Lung (tissue), 12 donors: Measurements from ENCODE around the gene PSMB2. TPM values are rescaled to one million over a fixed set of nuclear protein-coding genes. Genes with fewer than 3 reads are reported as not detected.
A peak's percentile ranks its signal among the peaks of the same experiment; 100 is the strongest.

Experiments used
- ATAC-seq: fragments of 200-7000 bp; cut with Tn5 transposase; one replicate; pipeline ENCODE4 v1.9.1; 2020; ENCODE audit warnings: moderate number of reproducible peaks; ENCODE audit not compliant: insufficient read depth, low FRiP score
- DNase-seq, 3 donors: peaks; one replicate each; pipeline ENCODE4 v3.0.0-alpha.2; 2013 to 2017
- H3K27ac ChIP-seq, 2 donors: one replicate each; pipeline ENCODE4 v1.5.1; 2013; ENCODE audit warnings: mild to moderate bottlenecking in 2 of 2, moderate library complexity in 2 of 2, control low read depth in 1 of 2, inconsistent platforms in 1 of 2, low read depth in 1 of 2, low read length in 1 of 2
- H3K27me3 ChIP-seq, 3 donors: one replicate each; pipeline ENCODE4 v1.5.1; 2013; ENCODE audit warnings: low read length in 2 of 3; ENCODE audit not compliant: control insufficient read depth in 3 of 3, insufficient read depth in 3 of 3
- H3K36me3 ChIP-seq, 4 donors: one replicate each; pipeline ENCODE4 v1.5.1; 2013; ENCODE audit warnings: low read length in 4 of 4, mild to moderate bottlenecking in 1 of 4, moderate library complexity in 1 of 4; ENCODE audit not compliant: control insufficient read depth in 4 of 4, insufficient read depth in 4 of 4
- H3K4me1 ChIP-seq, 5 donors: one replicate each; pipeline ENCODE4 v1.5.1; 2013; ENCODE audit warnings: low read length in 5 of 5, mild to moderate bottlenecking in 2 of 5, moderate library complexity in 1 of 5; ENCODE audit not compliant: control insufficient read depth in 5 of 5, insufficient read depth in 5 of 5
- H3K4me3 ChIP-seq: one replicate; pipeline ENCODE4 v1.5.1; 2013; ENCODE audit warnings: mild to moderate bottlenecking, control low read depth, moderate library complexity
- H3K9ac ChIP-seq, 2 donors: one replicate each; pipeline ENCODE4 v1.5.1; 2013; ENCODE audit warnings: low read length in 2 of 2, control low read depth in 1 of 2; ENCODE audit not compliant: insufficient read depth in 1 of 2
- H3K9me3 ChIP-seq, 4 donors: one replicate each; pipeline ENCODE4 v1.5.1; 2013; ENCODE audit warnings: low read length in 3 of 4, mild to moderate bottlenecking in 1 of 4, moderate library complexity in 1 of 4; ENCODE audit not compliant: control insufficient read depth in 4 of 4, insufficient read depth in 3 of 4
- WGBS, 2 donors: extraction: QIAGEN DNeasy Blood & Tissue Kit; methylation state at CpG; one replicate each; pipeline ENCODE4 v1.1.7; 2013; 5-methylcytosine and 5-hydroxymethylcytosine counted together
- polyA plus RNA-seq, 2 donors: library from polyadenylated mRNA; stranded (reverse); fragments of 200-250 nt; gene quantifications; one replicate each; pipeline ENCODE4 v1.2.1, GENCODE V29; 2013
- total RNA-seq, 2 donors: library from RNA; depleted of rRNA in 1 of 2; stranded (reverse); fragments of >200 nt in 1 of 2; gene quantifications; one replicate each; pipeline ENCODE4 v1.2.1, GENCODE V29; 2014 to 2021
- TF ChIP-seq, protein P1 (sequence below): IDR thresholded peaks from 2 replicates; pipeline ENCODE4 v1.5.1; 2012; ENCODE audit warnings: mild to moderate bottlenecking; ENCODE audit errors: control extremely low read depth, extremely low read depth
- donor health status: control.
- donor health status: control.
- donor health status: Bipolar disorder and iron deficiency.
- donor health status: healthy.
- donor health status: DM: yes; HTN: yes; CAD: no.

PSMB2 gene
- total and polyA plus RNA-seq, 4 donors: 32.0 to 59.2 (median 57.8) TPM

DNA sequence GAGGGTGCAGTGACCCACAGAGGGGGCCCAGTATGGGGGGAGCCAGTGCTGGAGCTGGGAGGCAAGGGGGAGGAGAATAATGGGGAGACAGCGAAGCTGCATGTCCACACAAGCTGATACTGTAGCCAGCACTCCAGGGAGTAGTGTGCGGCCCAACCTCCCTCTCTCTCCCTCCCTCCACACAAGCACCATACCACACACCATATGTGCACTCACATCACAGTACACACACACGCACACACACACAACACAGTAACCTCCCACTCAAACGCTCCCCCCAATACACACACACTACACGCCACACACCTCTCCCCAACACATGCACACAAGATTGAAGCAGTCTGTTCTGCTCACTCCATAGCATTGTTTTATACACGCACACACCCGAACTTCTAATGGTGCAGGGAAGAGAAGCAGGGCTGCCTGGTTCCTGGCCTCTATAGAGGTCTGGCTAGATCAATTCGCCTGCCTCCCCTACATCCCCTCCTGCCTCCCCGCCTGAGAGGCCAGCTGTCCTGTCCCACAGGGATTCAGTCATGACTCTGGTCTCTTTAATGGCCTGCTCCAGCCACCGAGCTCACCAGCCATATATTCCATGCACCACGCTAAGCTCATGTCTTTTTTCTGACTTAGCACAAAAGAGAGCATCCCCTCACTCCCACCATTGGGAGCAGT, 79.9 kb downstream of the PSMB2 start:
- no peaks in the 10 kb centered on the region for H3K27me3 ChIP-seq
- H3K9ac ChIP-seq: no peak overlapping the region
- no peak overlapping the region for H3K27ac ChIP-seq
- TF ChIP-seq, protein P1, sequence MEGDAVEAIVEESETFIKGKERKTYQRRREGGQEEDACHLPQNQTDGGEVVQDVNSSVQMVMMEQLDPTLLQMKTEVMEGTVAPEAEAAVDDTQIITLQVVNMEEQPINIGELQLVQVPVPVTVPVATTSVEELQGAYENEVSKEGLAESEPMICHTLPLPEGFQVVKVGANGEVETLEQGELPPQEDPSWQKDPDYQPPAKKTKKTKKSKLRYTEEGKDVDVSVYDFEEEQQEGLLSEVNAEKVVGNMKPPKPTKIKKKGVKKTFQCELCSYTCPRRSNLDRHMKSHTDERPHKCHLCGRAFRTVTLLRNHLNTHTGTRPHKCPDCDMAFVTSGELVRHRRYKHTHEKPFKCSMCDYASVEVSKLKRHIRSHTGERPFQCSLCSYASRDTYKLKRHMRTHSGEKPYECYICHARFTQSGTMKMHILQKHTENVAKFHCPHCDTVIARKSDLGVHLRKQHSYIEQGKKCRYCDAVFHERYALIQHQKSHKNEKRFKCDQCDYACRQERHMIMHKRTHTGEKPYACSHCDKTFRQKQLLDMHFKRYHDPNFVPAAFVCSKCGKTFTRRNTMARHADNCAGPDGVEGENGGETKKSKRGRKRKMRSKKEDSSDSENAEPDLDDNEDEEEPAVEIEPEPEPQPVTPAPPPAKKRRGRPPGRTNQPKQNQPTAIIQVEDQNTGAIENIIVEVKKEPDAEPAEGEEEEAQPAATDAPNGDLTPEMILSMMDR: no peak
- DNase-seq (no peak), ATAC-seq (no peak)
- H3K4me3 ChIP-seq: no peak overlapping the region
- WGBS, 2 donors: 90 to 94% methylated on average over 11 of the region's 11 CpGs
- peaks cover 0 to 24% (median 11%) of the 10 kb centered on the region in 4 donors for H3K36me3 ChIP-seq
- no peaks in the 10 kb centered on the region for H3K9me3 ChIP-seq
- H3K4me1 ChIP-seq: peaks cover 0 to 21% (median 2%) of the 10 kb centered on the region in 5 donors

DNA sequence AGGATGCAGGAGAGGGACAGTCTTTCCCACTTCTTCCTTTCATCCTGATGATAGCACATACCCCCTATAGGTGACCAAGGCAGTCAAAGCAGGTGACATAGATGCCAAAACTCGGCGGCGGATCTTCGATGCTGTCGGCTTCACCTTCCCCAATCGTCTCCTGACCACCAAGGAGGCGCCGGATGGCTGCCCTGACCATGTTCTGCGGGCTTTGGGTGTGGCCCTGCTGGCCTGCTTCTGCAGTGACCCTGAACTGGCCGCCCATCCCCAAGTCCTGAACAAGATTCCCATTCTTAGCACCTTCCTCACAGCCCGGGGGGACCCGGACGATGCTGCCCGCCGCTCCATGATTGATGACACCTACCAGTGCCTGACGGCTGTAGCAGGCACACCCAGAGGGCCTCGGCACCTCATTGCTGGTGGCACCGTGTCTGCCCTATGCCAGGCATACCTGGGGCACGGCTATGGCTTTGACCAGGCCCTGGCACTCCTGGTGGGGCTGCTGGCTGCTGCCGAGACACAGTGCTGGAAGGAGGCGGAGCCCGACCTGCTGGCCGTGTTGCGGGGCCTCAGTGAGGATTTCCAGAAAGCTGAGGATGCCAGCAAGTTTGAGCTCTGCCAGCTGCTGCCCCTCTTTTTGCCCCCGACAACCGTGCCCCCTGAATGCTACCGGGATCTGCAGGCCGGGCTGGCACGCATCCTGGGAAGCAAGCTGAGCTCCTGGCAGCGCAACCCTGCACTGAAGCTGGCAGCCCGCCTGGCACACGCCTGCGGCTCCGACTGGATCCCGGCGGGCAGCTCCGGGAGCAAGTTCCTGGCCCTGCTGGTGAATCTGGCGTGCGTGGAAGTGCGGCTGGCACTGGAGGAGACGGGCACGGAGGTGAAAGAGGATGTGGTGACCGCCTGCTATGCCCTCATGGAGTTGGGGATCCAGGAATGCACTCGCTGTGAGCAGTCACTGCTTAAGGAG, 80.8 kb downstream of the PSMB2 start:
- Histone ChIP-seq H3K4me1 (peaks cover 0 to 29% (median 10%) of the 10 kb centered on the region in 5 donors), H3K27me3 (no peaks in the 10 kb centered on the region), H3K9me3 (no peaks in the 10 kb centered on the region), H3K36me3 (peaks cover 0 to 22% (median 9%) of the 10 kb centered on the region in 4 donors), H3K4me3 (no peak overlapping the region), H3K27ac (no peak overlapping the region), H3K9ac (no peak overlapping the region)
- TF ChIP-seq, protein P1: no peak
- ATAC-seq: no peak
- 74 to 78% methylated on average over 44 of the region's 44 CpGs for WGBS, 2 donors
- DNase-seq: no peak

DNA sequence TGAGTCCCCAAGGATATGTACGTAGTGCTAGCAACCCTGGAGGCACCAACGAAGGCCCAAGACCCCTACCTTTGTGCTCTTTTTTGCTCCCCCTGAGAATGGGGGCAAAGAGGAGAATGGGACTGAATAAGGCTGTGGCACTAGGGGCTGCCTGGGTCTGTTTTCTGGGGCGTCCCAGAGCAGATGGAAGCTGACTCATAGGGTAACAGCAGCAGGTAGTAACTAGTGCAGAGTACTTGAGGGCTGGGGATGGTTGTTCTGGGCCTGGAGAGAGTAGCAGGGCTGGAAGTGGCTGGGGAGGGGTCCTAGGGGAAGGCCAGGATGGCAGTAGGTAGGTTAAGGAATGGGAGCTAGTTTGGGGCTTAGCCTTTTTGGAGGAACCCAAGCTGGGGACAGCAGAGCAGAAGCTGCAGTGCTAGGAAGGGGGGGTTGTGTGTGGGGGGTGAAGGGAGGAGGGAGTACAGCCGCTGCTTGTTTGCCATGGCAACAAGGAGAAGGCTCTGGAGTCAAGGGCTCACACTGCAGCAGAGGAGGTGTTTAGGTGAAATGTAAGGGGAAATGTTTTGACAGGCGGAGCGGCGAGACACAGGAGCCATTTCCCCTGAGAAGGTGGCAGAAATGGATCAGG, 81.9 kb downstream of the PSMB2 start:
- Histone ChIP-seq H3K9me3 (no peaks in the 10 kb centered on the region), H3K9ac (no peak overlapping the region), H3K36me3 (peaks cover 0 to 16% (median 9%) of the 10 kb centered on the region in 4 donors), H3K27ac (peak overlapping the region in 1 of 2 donors; percentile 11), H3K4me1 (peaks cover 0 to 40% (median 17%) of the 10 kb centered on the region in 5 donors), H3K27me3 (no peaks in the 10 kb centered on the region), H3K4me3 (no peak overlapping the region)
- 69 to 75% methylated on average over 7 of the region's 7 CpGs for WGBS, 2 donors
- DNase-seq (no peak), ATAC-seq (no peak)
- TF ChIP-seq, protein P1: no peak
